Activated CD8-positive, alpha-beta memory T cell treated with anti-CD3 and anti-CD28 coated beads, Interleukin-2, amount 50 U/mL, for 1 hour (primary cell): Measurements from ENCODE around the gene ITCH.
"Not testable (repeated sequence)": the region's sequence is repeated elsewhere in the genome, so short reads cannot be mapped to it uniquely, and the experiment has no call there.

Source experiments
- DNase-seq: peaks from one replicate; pipeline ENCODE4 v3.0.0-alpha.2; 2020; ENCODE audit errors: extremely low read depth

The ITCH gene

DNA sequence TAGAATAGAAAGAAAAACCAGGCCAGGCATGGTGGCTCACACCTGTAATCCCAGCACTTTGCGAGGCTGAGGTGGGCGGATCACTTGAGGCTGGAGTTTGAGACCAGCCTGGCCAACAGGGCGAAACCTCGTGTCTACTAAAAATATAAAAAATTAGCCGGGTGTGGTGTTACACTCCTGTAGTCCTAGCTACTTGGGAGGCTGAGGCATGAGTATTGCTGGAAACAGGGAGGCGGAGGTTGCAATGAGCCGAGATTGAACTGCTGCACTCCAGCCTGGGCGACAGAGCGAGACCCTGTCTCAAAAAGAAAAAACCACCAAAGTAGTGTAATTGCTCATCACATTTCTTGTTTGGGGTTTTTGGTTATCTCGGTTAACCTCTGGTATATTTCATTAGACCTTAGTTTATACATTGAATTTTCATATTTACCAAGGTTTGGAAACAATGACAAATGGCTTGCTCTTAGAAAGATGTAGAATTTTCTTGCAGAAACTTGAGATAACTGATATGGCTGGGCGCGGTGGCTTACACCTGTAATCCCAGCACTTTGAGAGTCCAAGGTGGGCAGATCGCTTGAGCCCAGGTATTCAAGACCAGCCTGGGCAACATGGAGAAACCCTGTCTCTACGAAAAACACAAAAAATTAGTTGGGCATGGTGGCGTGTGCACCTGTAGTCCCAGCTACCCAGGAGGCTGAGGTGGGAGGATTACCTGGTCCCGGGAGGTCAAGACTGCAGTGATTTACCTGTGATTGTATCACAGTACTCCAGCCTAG lies 14.2 kb downstream of the ITCH start:
- DNase-seq, result no peak

DNA sequence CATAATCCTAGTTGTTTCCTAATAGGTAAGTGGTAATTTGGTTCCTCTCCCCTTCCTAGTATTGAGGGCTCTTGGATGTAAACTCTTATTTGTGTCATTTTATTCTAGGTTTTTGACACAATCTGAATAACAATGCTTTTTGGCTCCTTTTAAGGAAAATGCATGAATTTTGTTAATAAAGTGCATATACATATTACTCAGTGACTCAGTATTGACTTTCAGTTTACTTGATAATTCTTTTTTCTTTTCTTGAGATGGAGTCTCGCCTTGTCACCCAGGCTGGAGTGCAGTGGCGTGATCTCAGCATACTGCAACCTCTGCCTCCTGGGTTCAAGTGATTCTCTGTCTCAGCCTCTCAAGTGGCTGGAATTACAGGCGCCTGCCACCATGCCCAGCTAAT lies 19.1 kb downstream of the ITCH start:
- no peak for DNase-seq

- not testable (repeated sequence) for DNase-seq
Observed at GRCh38 chr20:34382877-34383455, 19.9 kb downstream of the ITCH start.

GRCh38 chr20:34385464-34385863 lies 22.4 kb downstream of the ITCH start:
- DNase-seq, result no peak

GRCh38 chr20:34388000-34388399 lies 24.9 kb downstream of the ITCH start:
- DNase-seq, result no peak

GRCh38 chr20:34388678-34389077 lies 25.6 kb downstream of the ITCH start:
- no peak for DNase-seq

DNA sequence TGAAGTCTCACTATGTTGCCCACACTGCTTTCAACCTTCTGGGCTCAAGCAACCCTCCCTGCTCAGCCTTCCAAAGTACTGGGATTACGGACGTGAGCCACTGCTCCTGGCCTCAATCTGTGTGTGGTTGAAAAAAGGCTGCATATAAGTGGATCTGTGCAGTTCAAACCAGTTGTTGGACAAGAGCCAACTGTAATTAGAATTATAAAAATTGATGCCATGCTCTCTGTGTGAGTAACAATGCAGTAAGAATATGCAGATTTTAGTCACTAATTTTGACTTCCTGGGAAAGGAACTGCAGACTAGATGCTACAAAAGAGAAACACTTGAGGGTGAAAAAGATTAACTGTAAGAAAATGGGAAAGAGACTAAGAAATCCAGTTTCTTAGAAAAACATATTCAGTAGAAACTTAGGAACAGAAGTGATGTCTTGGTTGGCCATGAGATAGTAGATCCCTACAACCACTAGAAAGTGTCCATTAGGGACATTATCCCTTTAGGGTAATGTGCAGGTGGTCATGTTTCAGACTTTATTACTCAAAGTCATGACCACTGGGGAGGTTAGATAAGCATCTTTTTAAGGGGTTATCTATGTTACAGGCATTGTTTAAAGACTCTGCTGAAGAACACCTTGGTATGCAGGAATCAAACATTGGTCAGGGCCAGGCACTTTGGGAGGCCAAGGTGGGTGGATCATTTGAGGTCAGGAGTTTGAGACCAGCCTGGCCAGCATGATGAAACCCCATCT lies 26.3 kb downstream of the ITCH start:
- DNase-seq, result no peak

- DNase-seq, result no peak
Observed at GRCh38 chr20:34389954-34390555, 27.0 kb downstream of the ITCH start.

DNA sequence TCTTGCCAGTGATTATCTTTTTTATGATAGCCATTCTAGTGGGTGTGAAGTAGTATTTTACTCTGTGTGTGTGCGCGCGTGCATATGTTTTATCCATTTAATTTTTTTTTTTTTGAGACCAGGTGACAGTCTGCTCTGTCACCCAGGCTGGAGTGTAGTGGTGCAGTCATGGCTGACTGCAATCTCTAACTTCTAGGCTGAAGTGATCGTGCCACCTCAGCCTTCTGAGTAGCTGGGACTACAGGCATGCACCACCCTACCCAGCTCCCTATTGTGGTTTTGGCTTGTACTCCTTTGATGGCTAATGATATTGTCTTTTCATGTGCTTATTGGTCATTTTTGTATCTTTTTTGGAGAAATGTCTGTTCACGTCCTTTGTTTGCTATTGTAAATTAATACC lies 33.3 kb downstream of the ITCH start:
- no peak for DNase-seq

DNA sequence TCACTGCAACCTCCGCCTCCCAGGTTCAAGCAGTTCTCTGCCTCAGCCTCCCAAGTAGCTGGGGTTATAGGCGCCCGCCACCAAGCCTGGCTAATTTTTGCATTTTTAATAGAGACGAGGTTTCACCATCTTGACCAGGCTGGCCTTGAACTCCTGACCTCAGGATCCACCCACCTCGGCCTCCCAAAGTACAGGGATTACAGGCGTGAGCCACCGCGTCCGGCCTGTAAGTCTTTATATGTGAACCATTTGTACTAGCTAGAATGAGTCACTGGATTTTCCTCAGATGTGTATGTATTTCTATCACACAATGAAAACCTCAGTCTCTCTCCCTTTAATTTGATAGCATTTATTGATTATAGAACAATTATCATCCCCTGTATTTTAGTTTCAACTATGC lies 34.0 kb downstream of the ITCH start:
- DNase-seq, result no peak

GRCh38 chr20:34400776-34401175 lies 37.7 kb downstream of the ITCH start:
- DNase-seq, result not testable (repeated sequence)

DNA sequence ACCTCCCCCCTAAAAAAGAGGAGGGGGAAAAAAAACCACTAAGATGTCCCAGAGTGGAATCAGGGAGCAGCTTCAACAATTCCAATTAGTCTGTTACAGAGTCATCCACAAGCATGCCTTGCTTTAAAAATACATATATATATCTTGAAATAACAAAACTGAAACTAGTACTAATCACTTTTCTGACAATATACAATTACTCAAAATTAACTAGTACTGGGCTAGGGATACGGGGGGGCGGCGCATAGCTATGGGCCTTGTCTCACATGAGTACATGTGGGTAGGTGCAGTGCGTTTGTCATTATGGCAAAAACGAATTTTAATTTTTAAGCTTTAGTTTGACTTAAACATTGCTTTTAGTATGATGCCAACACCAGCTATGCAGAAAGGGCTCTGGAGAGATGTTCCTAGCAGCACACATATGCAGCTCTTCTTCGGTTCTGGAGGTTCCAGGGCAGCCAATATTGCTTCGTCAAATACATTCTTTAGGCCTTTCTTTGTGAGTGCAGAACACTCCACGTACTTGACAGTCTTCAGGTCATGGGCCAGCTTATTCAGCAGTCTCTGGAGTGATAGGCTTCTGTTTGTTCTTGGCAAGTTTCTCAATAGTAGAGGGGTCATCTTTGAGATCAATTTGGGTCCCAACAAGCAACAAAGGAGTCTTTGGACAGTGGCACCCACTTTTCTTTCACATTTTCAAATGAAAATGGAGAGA lies 38.8 kb downstream of the ITCH start:
- DNase-seq, result no peak

DNA sequence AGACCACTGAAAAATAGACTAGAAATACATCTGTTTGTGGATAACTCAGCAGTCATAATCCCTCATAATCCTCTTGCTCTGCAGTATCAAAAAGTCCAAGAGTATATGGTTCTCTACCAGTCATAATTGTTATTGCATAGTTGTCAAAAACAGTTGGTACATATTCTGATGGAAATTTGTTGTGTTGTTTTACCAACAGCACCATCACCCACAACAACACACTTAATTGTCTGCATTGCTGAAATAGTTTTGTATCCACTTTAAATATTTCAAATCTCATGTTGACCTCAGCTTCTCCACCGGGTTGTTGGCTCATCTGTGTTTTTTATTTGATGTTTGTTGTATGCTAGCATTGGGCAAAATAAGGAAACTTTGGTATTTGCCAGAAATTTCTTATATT lies 39.4 kb downstream of the ITCH start:
- DNase-seq, result no peak

GRCh38 chr20:34403063-34403827 lies 40.2 kb downstream of the ITCH start:
- no peak for DNase-seq

GRCh38 chr20:34403908-34404307 lies 40.8 kb downstream of the ITCH start:
- DNase-seq, result no peak

DNA sequence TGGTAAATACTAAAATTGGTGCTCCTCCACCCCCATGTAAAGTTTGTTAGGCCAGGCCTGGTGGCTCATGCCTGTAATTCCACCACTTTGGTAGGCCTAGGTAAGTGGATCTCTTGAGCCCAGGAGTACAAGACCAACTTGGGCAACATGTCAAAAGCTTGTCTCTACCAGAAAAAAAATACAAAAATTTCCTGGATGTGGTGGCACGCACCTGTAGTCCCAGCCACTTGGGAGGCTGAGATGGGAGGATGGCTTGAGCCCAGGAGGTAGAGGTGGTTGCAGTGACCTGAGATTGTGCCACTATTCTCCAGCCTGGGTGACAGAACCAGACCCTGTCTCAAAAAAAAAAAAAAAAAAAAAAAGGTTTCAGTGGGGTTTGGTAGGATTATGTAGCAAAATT lies 41.7 kb downstream of the ITCH start:
- DNase-seq, result no peak

DNA sequence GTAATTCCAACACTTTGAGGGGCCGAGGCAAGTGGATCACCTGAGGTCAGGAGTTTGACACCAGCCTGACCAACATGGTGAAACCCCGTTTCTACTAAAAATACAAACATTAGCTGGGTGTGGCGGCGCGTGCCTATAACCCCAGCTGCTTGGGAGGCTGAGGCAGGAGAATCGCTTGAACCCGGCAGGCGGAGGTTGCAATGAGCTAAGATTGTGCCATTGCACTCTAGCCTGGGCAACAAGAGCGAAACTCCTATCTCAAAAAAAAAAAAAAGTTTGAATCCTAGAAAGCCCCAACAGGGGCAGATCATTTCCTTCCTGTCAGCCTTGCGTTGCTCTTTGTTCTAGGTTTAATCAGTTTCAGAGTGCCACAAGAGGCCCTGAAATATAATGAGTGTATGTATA lies 42.2 kb downstream of the ITCH start:
- DNase-seq, result not testable (repeated sequence)

GRCh38 chr20:34405942-34406341 lies 42.9 kb downstream of the ITCH start:
- not testable (repeated sequence) for DNase-seq

GRCh38 chr20:34407962-34408474 lies 44.9 kb downstream of the ITCH start:
- DNase-seq, result no peak

DNA sequence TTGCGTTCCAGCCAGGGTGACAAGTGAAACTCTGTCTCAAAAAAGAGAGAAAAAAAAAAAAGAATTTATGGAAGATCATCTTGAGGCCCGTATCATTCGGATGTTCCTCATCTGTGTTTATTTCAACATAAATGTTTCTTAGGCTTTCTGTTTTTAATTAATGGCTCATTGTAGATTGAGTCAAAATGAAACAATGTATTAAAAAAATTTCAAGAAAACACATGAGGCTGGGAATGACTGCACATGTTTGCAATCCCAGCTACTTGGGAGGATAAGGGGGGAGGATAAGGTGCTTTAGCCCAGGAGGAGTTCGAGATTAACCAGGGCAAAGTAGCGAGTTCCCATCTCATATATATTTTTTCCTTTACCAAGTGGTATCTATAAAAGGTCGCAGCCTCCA lies 47.3 kb downstream of the ITCH start:
- no peak for DNase-seq

DNA sequence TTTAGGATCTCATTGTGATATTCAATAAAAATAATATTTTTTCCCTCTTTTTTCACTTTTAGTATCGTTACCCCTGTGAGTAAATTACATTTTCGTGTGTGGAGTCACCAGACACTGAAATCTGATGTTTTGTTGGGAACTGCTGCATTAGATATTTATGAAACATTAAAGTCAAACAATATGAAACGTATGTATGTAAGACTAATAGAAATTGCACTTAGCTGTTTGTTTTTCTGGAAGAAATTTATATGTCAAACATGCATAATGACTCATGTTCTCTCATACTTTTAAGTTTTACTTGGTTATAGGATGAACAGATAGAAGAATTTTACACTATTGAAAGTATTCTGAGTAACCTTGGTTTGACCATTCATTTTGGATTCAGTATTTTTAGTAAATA lies 49.4 kb downstream of the ITCH start:
- no peak for DNase-seq
